Activated CD4-positive, alpha-beta T cell treated with anti-CD3 and anti-CD28 coated beads for 48 hours (primary cell): ENCODE measurements around the gene AKT1S1.

Experiments used
- DNase-seq: peaks from one replicate; pipeline ENCODE4 v3.0.0-alpha.2; 2020

The AKT1S1 gene

DNA sequence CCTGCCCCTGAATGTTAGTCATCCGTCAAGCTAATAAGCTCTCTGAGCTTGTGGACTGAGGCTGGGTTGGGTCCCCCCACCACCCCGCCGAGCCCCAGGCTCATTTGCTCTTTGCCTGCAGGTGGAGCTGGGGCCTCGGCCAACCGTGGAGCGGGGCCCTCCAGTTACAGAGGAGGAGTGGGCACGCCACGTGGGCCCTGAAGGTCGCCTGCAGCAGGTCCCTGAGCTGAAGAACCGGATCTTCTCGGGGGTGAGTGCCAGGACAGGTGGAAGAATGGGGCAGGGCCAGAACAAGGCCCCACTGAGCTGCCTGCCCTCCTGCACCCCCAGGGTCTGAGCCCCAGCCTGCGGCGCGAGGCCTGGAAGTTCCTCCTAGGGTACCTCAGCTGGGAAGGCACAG is 5.5 kb upstream of the AKT1S1 start:
- no peak for DNase-seq

GRCh38 chr19:49881672-49882394 is 4.7 kb upstream of the AKT1S1 start:
- no peak for DNase-seq

DNA sequence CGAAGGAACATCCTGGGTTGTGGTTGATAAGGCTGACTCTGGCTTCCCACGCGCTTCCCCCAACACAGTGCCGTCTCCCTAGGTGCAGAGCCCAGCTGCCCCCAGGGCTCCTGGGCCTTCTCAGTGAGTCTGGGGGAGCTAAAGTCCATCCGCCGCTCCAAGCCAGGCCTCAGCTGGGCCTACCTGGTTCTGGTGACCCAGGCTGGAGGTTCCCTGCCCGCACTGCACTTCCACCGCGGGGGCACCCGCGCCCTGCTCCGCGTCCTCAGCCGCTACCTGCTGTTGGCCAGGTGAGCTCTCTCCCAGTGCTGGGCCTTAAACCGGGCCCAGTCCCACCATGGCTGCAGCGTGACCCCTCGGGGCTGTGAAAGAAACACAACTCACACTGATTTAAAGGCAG is 4.0 kb upstream of the AKT1S1 start:
- no peak for DNase-seq

- no peak for DNase-seq
These were observed 3.2 kb upstream of the AKT1S1 start for GRCh38 chr19:49880162-49880869.

DNA sequence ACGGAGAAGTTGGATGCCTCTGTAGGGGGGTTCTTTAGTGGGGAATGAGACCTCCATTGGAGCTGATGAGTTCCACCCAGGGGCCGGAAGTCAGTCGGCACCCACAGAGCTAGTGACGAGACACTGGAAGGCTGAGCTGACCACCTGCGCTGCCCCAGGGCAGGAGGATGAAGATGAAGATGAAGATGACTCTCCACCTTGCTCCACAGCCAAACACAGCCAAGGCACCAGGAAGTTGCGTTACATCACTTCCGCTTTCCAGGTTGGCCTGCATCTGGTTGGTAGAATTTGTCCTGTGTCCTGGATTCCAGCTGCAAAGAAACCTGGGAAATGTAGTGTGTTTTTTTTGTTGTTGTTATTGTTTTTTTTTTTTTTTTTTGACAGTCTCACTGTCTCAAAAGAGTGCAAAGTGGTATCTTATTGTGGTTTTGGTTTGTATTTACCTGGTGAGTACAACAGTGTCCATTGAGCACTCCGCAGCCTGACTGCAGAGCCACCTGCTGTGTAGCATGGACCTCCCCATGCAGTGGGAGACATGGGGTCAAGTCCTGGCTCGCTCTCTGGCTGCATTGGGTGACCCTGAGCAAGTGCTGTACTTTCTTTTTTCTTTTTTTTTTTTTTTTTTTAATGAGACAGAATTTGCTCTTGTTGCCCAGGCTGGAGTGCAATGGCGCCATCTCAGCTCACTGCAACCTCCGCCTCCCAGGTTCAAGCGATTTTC is 2.2 kb upstream of the AKT1S1 start:
- DNase-seq, result no peak

GRCh38 chr19:49878744-49879070 is 1.6 kb upstream of the AKT1S1 start:
- no peak for DNase-seq

- peak; percentile 99 for DNase-seq
These were observed 956 bp upstream of the AKT1S1 start for GRCh38 chr19:49877879-49878743.

DNA sequence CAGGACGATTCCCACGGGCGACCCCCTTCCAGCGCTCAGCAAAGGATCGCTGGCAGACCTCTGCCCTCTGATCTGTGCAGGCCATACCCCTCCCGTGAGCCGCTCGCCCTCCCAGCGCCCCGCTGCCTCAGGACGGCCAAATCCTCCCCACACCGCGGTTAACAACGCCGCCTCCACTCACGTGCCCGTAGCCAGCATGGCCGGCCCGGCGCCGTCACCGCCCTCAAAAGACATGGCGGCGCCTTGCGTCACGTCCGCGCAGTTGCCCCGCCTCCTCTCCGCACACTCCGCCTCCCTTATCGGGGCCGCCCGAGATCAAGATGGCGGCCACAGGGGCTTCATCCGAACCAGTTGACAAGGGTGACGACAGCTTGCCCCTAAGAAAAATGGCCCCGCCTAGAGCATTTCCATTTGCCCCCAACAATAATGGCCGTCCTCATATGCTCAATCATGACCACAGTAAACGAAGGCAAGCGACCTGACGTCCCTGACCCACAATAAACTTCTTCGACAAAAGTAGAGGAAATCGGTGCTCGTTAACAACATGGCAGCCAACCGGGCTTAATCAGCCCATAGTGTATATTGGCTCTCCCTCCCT is 634 bp downstream of the AKT1S1 start:
- DNase-seq, result peak; percentile 98

GRCh38 chr19:49875857-49876421 is 1.2 kb downstream of the AKT1S1 start:
- DNase-seq, result peak; percentile 65

GRCh38 chr19:49875177-49875576 is 2.0 kb downstream of the AKT1S1 start:
- no peak for DNase-seq

DNA sequence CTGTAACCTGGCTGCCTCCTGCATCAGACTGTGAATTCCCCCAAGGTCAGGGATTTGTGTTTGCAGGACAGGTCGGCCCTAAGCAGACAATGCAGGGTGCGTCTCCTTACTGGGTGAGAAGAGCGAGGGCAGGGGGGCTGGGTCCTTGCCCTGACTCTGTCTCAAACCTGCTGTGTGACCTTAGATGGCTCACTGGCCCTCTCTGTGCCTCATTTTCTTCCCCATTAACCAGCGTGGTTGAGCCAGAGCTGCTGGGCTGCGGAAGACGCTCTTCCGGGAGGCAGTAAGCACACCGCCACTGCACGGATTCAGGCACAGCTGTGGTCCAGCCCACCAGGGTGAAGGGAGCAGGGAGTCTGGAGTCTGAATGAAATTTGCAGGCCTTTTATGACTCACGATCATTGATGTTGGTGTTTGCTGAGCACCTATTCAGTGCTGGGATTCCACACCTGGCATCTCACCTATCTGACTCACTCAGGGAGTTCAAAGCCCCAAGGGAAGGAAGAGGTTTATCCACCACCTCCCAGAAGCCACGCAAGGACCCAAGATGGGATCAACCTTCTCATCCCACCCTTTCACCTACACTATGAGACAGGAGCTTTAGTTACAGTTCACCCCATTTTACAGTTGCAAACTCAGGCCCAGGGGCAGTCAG is 2.5 kb downstream of the AKT1S1 start:
- DNase-seq, result no peak

DNA sequence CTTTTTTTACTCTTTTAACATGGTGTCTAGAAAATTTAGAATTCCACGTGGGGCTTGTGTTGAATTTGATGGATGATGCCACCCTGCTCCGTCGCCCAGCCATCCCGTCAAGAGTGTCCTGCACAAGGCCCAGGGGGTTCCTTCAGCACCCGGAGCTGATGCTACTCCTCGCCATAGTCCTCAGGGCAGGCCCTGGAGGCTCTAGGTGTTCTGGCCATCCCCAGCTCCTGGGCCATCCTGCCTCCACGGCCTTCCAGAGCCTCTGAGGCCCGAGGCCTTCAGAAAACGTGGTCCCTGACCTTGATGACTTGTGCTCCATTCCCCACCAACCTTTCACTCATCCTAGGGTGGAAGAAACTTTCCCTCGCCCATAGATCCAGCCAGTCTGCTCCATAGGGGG is 3.3 kb downstream of the AKT1S1 start:
- DNase-seq, result no peak

GRCh38 chr19:49873129-49873521 is 4.0 kb downstream of the AKT1S1 start:
- no peak for DNase-seq

DNA sequence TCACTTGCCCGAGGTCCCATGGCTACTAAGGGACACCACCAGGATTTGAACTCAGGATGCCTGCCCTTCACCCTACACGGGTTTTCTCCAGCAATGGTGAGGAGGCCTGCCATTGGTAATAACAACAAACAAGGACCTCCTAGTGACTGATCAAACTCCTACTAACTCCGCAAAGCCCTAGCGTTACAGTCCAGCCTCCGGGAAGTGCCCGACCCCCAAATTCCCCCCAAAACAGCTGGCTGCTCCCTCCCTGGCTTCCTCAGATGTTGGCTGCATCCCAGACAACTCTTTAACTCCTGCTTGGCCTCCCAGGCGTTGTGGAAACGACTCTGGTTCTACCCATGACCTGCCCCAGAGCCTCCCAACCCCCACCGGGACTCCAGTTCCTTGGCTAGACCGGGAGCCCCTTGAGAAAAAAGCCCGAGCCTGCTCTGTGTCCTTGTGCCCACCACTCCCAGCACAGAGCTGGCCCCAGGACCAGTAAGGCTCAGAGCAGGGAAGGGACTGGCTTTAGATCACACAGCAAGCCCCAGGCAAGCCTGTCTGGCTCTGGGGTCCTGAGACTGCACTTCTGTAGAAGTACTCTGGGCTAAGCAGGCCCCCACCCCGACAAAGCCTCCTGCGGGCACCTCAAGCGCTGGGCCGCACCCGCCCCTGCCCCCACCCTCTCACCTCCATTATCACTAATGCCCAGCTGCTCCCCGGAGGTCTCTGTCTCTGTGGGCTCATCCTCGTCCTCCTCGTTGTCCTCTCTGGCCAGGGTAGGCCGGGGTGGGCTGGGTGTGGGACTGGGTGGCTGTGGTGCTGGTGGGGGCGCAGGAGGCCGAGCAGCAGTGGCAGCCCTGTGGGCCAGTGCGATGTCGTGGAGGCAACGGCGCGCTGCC is 4.7 kb downstream of the AKT1S1 start:
- no peak for DNase-seq

GRCh38 chr19:49871349-49871985 is 5.7 kb downstream of the AKT1S1 start:
- DNase-seq, result no peak

- DNase-seq, result no peak
These were observed 6.8 kb downstream of the AKT1S1 start for GRCh38 chr19:49870309-49870901.

DNA sequence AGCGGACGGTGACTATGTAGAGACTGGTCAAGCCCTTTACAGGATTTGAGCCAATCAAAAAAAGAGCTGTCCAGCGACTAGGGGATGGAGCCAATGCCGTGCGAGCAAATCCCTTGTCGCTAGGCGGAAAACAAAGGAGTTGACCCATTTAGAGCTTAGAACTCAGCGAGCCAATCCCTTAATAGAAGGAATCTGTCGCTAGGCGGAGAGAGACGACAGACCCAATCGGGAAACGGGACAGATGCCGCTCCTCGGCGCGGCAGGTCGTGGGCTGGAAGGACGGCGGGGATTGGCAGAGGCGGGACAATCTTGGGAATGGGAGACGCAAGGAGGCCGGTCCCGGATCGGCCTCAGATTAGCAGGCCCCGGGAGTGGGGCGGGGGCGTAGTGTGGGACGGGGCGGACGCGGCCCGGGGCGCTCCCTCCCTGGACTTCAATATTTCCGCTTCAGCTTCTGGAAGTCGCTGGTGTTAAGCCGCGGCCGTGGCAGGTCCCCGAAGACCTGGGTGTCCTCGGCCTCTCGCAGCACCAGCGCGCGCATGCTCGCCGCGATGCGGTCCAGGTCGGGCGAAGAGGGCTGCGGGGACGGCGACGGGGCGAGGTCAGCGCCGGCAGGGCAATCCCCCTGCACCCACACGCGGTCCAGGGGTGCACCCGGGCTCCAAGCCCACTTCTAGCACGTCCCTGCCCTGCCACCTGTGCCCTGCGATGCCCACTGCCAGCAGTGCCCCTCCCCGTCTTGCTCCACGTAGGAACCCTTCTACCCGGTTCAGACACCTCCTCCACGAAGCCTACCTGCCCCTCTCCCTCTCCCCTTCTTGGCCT is 7.5 kb downstream of the AKT1S1 start:
- DNase-seq, result peak; percentile 92

DNA sequence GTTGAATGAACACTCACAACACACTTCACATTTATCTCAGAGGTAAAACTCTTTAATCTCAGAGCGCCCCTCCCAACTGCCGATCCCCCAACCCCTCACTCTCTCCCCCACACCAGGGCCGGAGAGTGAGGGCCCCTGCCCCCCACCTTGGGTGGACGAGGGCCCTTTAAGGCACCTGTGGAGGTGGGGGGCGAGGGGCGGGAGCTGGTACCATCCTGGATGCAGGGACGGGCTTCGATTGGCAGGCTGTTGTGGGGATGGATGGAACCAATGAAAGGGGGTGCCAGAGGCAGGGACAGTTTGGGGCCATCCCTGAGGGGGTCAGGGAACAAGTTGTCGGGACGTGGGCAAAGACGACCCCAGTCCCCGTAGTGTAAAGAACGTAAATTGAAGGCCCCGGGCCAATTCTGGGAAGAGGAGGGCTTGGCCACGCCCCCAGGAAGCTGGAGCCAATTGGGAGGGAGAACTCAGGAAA is 8.1 kb downstream of the AKT1S1 start:
- no peak for DNase-seq
